Measurements from ENCODE around the gene CDH4. TPM values are rescaled to one million over a fixed set of nuclear protein-coding genes. Genes with fewer than 3 reads are reported as not detected.

The CDH4 gene
- total RNA-seq, 2 donors from 2014 or later = 0.29 to 0.45 TPM

DNA sequence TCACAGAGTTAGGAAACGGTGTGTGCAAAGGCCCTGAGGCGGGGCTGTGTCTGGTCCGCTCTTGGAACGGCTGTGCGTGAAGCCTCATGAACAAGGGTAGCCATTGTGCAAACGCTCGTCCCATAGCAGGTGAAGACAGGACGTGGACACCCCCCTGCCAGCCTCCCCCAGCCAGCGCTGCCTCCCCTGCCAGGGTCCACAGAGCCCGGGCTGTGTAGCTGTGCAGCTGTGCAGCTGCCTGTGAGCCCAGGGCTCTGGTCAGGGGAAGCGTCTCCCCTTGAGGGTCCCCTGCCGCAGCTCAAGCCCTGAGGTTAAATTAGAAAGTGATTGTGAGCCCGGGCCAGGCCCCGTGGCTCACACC lies 674.2 kb downstream of the CDH4 start:
- Mint-ChIP-seq H3K36me3 (ENCODE audit: low read depth) (no peaks in the 10 kb centered on the region), H3K9me3 (no peaks in the 10 kb centered on the region), H3K27ac (no peak overlapping the region), H3K27me3 (no peaks in the 10 kb centered on the region), H3K4me1 (no peaks in the 10 kb centered on the region), H3K4me3 (no peak overlapping the region)
- ATAC-seq (replicated peaks) = no peak

DNA sequence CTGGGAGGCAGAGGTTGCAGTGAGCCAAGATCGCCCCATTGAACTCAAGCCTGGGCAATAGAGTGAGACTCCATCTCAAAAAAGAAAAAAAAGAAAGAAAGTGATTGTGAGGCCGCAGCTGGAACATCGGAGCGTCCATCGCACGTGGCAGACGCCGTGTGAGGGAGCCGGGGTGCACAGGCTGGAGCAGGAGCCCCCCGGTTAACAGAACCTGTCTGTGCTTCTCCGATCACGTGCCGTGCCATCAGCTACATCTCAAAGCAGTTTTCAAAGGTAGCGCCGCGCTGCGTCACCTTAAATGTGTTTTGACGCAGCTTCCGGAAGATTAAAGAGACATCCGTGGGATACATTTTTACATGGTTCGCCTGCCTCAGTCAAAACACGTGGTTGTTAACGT lies 674.7 kb downstream of the CDH4 start:
- Mint-ChIP-seq H3K4me1 (no peaks in the 10 kb centered on the region), H3K4me3 (no peak overlapping the region), H3K9me3 (no peaks in the 10 kb centered on the region), H3K27me3 (no peaks in the 10 kb centered on the region), H3K27ac (no peak overlapping the region), H3K36me3 (ENCODE audit: low read depth) (no peaks in the 10 kb centered on the region)
- no peak for ATAC-seq (replicated peaks)

DNA sequence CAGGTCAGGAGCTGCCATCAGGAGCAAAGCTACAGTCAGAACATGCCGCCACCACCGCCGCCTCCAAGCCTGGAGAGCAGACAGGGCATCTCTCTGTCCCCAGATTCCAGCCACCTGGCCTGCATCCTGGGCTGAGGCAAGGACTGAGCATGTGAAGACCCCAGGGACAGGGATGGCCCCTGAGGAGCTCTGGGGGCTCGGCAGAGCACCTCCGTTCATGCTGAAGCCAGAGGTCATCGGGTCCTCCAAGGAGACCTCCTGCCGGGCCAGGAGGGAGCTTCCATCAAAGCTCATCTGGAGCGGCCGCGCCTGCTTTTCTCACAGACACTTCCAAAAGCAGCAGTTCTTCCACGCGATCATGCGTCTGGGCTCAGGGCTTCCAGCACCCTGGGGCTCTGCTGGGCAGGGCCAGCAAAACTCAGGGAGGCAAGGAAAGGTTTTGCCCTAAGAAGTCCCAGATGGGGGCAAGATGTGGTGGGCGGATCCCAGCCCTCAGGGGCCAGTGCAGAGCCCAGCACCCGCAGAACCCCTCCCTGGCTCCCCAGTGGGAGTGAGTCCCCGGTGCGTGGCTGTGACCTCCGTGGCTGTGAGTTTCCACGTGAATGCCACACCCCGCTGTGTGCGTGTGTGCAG lies 675.2 kb downstream of the CDH4 start:
- Mint-ChIP-seq H3K36me3 (ENCODE audit: low read depth) (no peaks in the 10 kb centered on the region), H3K9me3 (no peaks in the 10 kb centered on the region), H3K4me3 (no peak overlapping the region), H3K4me1 (no peaks in the 10 kb centered on the region), H3K27ac (no peak overlapping the region), H3K27me3 (no peaks in the 10 kb centered on the region)
- no peak for ATAC-seq (replicated peaks)

DNA sequence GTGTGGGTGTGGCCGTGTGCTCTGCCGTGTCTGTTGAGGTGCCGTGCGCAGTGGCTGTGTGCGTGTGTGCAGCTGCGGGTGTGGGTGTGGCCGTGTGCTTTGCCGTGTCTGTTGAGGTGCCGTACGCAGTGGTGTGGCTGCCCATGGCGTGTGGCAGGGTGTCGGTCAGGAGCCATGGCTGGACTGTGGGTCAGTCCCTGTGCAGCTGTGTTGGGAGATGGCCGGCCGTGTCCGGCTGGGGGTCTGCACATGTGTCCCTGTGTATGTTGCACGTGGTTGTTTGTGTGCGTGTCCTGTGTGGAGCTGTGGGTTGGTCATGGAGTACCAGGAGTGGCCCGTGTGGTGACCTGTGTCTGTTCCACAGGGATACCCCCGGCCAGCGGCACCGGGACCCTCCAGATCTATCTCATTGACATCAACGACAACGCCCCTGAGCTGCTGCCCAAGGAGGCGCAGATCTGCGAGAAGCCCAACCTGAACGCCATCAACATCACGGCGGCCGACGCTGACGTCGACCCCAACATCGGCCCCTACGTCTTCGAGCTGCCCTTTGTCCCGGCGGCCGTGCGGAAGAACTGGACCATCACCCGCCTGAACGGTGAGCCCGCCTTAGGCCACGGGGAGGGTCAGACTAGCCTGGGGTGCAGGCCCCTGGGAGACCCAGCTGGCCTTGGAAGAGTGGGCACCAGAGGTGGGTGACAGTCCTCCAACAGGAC lies 675.9 kb downstream of the CDH4 start:
- H3K4me1 Mint-ChIP-seq = no peaks in the 10 kb centered on the region
- no peak for ATAC-seq (replicated peaks)
- no peaks in the 10 kb centered on the region for H3K27me3 Mint-ChIP-seq
- H3K36me3 Mint-ChIP-seq (ENCODE audit: low read depth) = no peaks in the 10 kb centered on the region
- H3K27ac Mint-ChIP-seq = no peak overlapping the region
- no peak overlapping the region for H3K4me3 Mint-ChIP-seq
- no peaks in the 10 kb centered on the region for H3K9me3 Mint-ChIP-seq

DNA sequence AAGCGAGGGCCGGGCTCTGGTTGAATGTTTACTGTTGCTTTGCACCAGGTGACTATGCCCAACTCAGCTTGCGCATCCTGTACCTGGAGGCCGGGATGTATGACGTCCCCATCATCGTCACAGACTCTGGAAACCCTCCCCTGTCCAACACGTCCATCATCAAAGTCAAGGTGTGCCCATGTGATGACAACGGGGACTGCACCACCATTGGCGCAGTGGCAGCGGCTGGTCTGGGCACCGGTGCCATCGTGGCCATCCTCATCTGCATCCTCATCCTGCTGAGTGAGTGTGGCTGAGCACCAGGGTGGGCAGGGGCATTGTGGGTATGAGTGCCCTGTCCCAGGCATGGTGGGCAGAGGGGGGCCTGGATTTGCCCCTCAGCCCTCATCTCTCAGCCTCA lies 677.5 kb downstream of the CDH4 start:
- H3K9me3 Mint-ChIP-seq = no peaks in the 10 kb centered on the region
- no peaks in the 10 kb centered on the region for H3K27me3 Mint-ChIP-seq
- no peaks in the 10 kb centered on the region for H3K36me3 Mint-ChIP-seq (ENCODE audit: low read depth)
- ATAC-seq (replicated peaks) = no peak
- no peak overlapping the region for H3K27ac Mint-ChIP-seq
- H3K4me1 Mint-ChIP-seq = no peaks in the 10 kb centered on the region
- H3K4me3 Mint-ChIP-seq = no peak overlapping the region

DNA sequence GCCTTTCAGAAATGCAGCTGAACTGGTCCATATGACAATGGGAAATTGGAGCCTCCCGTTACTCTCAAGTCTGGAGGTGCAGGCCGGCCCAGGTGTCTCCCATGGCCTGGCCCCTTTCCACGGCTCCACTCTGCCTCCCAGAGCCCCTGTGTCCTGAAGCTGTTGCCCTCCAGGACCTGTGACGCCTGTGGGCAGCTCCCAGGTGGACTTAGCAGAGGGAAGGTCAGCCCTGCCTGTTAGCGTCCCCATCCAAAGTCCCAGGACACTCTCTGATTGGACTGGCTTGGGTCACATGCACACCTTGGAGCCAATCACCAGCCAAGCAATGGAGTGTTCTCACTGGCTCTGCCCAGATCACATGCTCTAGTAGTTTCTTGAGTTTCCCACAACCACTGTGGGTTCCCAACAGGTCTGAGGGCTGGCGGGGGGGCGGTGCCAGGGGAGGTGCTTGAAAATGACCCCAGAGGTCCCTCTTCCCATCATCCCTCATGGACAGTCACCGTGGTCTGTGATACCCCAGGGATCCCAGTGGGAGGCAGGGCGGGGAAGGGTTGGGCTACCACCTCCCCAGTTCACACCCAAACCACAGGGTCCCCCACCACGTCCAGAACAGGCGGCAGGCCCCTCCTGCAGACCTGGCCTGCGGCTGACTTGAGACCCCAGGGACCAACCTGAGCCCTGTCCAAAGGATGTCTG lies 678.1 kb downstream of the CDH4 start:
- H3K27ac Mint-ChIP-seq = no peak overlapping the region
- no peaks in the 10 kb centered on the region for H3K36me3 Mint-ChIP-seq (ENCODE audit: low read depth)
- H3K9me3 Mint-ChIP-seq = no peaks in the 10 kb centered on the region
- no peak for ATAC-seq (replicated peaks)
- H3K4me1 Mint-ChIP-seq = peaks cover 3% of the 10 kb centered on the region
- H3K4me3 Mint-ChIP-seq = no peak overlapping the region
- peaks cover 3% of the 10 kb centered on the region for H3K27me3 Mint-ChIP-seq

DNA sequence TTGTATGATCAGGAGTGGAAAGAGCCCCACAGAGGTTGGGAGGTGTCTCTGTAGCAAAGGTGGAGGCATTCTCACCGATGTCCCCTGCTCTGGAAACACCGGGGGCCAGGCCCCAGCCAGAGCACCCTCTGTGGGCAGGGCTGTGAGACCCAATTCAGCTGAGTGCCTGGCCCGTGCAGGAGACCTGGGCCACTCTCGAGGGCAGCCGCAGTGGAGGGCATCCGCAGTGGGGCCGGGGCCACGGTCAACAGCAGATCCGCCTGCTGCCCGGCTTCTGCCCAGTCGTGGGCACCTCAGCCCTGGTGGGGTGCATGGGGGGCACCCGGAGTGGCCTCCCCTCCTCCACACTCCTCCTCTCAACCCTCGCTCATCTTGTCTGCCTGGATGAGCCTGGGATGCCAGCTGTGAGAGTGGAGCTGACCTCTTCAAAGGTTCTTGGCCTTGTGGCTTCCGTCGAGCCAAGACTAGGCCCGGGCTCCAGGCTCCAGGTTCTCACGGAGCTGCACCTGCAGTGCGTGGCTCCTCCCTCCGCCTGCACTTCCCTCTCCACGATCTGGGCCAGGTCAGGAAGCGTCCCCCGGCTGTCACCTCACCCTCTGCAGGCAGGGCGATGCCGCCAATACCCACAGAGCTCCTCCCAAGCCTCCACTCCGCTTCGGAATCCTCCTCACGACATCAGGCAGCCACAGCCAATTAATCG lies 678.9 kb downstream of the CDH4 start:
- Mint-ChIP-seq H3K36me3 (ENCODE audit: low read depth) (no peaks in the 10 kb centered on the region), H3K9me3 (no peaks in the 10 kb centered on the region), H3K4me3 (no peak overlapping the region), H3K27ac (no peak overlapping the region), H3K27me3 (peaks cover 3% of the 10 kb centered on the region), H3K4me1 (peaks cover 3% of the 10 kb centered on the region)
- no peak for ATAC-seq (replicated peaks)

DNA sequence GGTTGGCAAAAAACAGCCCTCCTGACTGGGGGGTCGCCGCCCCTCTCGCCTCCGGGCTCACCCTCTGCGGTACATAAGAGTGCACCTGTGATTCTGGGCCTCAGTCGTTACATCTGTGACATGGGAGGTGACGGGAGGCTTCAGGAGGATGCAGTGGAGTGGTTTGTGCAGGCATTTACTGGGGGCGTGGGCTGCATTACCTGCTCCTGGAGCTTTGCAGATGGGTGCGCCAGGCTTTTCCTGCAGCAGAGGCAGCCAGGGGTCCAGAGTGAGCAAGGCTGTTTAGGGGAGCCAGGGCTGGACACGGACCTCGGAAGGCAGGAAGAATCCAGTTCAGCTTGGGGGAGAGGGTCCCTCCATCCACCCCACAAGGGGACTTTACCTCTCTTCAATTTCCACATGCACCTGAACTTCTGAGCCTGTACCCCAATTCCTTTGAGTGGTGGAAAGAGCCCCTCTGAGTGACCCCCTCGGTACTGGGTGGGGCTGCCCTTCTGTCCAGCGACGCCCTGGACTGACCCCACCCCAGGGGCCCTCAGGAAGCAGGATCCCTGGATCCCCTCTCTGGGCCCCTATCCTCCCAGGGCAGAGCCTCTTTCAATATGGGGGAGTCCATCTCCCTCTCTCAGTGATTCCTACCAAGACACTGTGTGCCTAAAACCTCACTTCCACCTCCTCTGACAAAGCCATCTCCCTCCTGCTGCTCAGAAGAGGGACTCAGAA lies 679.6 kb downstream of the CDH4 start:
- Mint-ChIP-seq H3K4me3 (no peak overlapping the region), H3K36me3 (ENCODE audit: low read depth) (no peaks in the 10 kb centered on the region), H3K27me3 (peaks cover 3% of the 10 kb centered on the region), H3K4me1 (peaks cover 3% of the 10 kb centered on the region), H3K27ac (no peak overlapping the region), H3K9me3 (no peaks in the 10 kb centered on the region)
- ATAC-seq (replicated peaks) = no peak

DNA sequence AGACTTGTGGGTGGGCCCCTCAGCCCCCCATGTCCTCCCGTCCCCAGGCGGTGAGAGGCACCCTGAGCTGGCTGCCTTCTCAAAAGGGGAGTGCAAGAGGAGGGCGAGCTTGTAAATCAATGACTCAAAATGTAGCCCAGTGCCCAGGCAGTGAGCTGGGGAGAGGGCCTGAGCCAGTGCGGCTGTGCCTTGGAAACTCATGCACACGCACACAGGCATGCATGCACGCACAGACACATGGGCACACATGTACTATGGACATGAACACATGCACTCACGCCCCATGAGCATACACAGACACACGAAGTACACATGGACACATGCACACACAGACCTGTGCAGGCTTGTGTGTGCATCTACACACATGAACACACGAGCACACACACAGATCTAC lies 680.1 kb downstream of the CDH4 start:
- Mint-ChIP-seq H3K4me1 (peaks cover 3% of the 10 kb centered on the region), H3K27me3 (peaks cover 3% of the 10 kb centered on the region), H3K27ac (no peak overlapping the region), H3K36me3 (ENCODE audit: low read depth) (no peaks in the 10 kb centered on the region), H3K9me3 (no peaks in the 10 kb centered on the region), H3K4me3 (no peak overlapping the region)
- ATAC-seq (replicated peaks) = no peak

DNA sequence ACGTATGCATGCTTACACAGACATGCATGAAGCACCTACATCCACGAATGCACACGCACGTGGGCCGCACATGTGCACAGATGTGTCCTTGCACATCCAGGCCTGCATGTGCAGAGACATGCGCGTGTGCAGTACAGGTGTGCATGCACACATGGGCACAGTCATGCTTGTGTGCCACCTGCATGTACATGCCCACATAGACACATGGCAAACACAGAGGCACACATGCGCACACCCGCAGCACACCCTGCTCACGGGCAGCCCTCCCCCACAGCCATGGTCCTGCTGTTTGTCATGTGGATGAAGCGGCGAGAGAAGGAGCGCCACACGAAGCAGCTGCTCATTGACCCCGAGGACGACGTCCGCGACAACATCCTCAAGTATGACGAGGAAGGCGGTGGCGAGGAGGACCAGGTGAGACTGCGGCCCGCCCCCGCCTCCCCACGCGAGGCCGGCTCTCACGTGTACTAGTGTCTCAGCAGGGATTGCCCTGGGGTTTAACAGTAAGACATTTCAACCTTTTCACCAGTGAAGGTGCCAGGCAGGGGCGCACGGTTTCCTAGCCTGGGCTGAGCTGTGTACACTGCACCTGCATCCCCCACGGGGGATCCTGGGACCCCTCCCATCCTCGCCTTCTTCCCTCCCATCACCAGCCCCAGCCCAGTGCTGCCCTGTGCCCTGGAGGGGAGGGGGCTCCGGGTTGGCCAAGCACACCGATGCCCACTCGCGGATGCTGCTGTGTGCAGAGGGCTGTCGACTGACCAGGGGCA lies 680.8 kb downstream of the CDH4 start:
- no peak for ATAC-seq (replicated peaks)
- Mint-ChIP-seq H3K4me3 (no peak overlapping the region), H3K4me1 (peaks cover 3% of the 10 kb centered on the region), H3K9me3 (no peaks in the 10 kb centered on the region), H3K27ac (no peak overlapping the region), H3K36me3 (ENCODE audit: low read depth) (no peaks in the 10 kb centered on the region), H3K27me3 (peaks cover 3% of the 10 kb centered on the region)

DNA sequence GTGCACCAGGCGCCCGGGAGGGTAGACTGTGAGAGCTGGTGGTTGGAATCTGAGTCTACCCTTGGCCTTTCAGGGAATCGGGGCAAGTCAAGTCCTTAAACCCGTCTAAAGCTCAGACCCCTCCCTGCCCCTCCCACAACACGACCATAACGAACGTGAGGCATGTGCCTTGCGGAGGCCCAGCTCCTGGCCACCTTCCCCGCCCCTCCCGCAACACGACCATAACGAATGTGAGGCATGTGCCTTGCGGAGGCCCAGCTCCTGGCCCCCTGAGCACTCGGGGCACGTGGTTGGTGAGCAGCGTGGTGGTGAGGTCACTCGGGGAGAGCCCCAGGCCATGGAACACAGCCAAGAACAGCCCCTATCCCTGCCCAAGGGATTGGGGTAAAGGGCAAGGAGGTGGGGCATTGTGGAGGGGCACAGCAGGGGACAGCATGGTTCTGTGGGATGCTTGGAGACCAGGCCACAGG lies 681.5 kb downstream of the CDH4 start:
- Mint-ChIP-seq H3K4me3 (no peak overlapping the region), H3K9me3 (no peaks in the 10 kb centered on the region), H3K27me3 (peaks cover 3% of the 10 kb centered on the region), H3K27ac (no peak overlapping the region), H3K4me1 (peaks cover 3% of the 10 kb centered on the region), H3K36me3 (ENCODE audit: low read depth) (no peaks in the 10 kb centered on the region)
- ATAC-seq (replicated peaks) = no peak

DNA sequence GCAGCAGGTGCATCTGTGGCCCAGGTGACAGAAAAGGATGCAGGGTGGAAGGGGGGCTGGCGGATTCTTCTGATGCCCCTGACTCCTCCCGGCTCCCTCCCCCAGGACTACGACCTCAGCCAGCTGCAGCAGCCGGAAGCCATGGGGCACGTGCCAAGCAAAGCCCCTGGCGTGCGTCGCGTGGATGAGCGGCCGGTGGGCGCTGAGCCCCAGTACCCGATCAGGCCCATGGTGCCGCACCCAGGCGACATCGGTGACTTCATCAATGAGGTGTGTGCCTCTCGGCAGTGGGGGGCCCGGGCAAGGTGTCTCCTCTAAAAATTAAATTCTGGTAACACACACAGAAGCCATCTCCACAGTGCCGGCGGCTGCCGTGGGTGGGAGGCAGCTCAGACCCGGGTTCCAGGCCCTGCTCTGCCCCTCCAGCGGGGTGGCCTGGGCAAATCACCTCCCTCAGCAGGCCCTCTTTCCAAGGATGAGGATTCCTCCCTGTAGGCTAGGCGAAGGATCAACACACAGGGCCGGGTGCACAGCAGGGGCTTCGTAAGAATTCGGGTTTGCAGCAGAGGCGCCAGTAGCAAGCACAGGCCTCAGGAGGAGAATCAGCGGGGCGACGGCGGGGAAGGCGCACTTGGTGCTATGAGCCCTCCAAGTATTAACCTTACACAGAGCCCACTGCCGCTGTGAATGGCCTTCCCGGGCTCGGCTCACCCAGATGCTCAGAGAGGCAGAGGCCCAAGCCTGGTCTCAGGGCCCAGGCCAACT lies 682.1 kb downstream of the CDH4 start:
- ATAC-seq (replicated peaks) = no peak
- Mint-ChIP-seq H3K4me3 (no peak overlapping the region), H3K27me3 (peaks cover 3% of the 10 kb centered on the region), H3K4me1 (peaks cover 3% of the 10 kb centered on the region), H3K27ac (no peak overlapping the region), H3K9me3 (no peaks in the 10 kb centered on the region), H3K36me3 (ENCODE audit: low read depth) (no peaks in the 10 kb centered on the region)
